Measurements from ENCODE around the gene DNAH3. TPM values are rescaled to one million over a fixed set of nuclear protein-coding genes. Genes with fewer than 3 reads are reported as not detected.

The DNAH3 gene
- total RNA-seq, 1 experiment from 2014 or later, result 0.24 TPM

DNA sequence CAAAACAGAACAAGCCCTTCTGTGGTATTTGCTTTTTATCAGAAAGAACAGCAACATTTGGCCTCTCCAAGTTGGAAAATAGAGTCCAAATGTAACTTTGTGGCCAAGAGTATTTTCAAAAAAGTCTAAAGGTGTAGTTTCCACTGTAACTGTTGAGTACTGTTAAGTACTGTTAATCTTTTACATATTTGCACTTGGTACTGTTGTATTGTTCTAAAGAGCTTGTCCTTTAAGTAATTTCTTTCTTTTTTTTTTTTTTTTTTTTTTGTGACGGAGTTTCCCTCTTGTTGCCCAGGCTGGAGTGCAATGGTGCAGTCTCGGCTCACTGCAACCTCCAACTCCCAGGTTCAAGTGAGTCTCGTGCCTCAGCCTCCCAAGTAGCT is 29.3 kb upstream of the DNAH3 start:
- H3K56ac ChIP-seq (ENCODE audit: insufficient read length, low read depth, low read length), result no peak overlapping the region

More for the DNA sequence above, 29.3 kb upstream of the DNAH3 start:
- Histone ChIP-seq H3K23ac (ENCODE audit: insufficient read length, low read depth, low read length) (no peak overlapping the region), H3K4me1 (ENCODE audit: insufficient read depth, low read length) (no peaks in the 10 kb centered on the region), H2AFZ (ENCODE audit: low read length) (no peak overlapping the region), H2BK12ac (ENCODE audit: insufficient read length, low read depth, low read length) (no peak overlapping the region), H4K8ac (replicated peaks; ENCODE audit: insufficient read length, low read depth, low read length) (no peak overlapping the region), H4K91ac (ENCODE audit: insufficient read length, low read depth, low read length) (no peak overlapping the region), H3K4ac (ENCODE audit: low read depth, low read length) (no peak overlapping the region), H3K18ac (ENCODE audit: insufficient read length, low read depth, low read length) (no peak overlapping the region), H3K79me1 (ENCODE audit: insufficient read depth, low read depth, low read length, poor library complexity, severe bottlenecking) (no peaks in the 10 kb centered on the region), H3K23me2 (ENCODE audit: insufficient read length, low read depth, low read length, poor library complexity, severe bottlenecking) (no peaks in the 10 kb centered on the region), H2AK5ac (ENCODE audit: insufficient read length, low read length) (no peak overlapping the region), H2BK5ac (ENCODE audit: insufficient read length, low read length) (no peak overlapping the region), H3K14ac (ENCODE audit: insufficient read depth, low read length) (no peak overlapping the region), H3T11ph (ENCODE audit: low read length) (no peak overlapping the region), H3K79me2 (ENCODE audit: insufficient read depth, low read length) (peaks cover 2% of the 10 kb centered on the region; the same call in 1 of the 2 replicates), H2BK20ac (ENCODE audit: low read depth, low read length, poor library complexity, severe bottlenecking) (no peak overlapping the region), H2BK15ac (ENCODE audit: low read depth, low read length) (no peak overlapping the region), H3K27ac (ENCODE audit: insufficient read length, low read depth, low read length) (no peak overlapping the region), H3K4me2 (ENCODE audit: insufficient read depth, insufficient read length, low read length) (no peak overlapping the region), H4K20me1 (ENCODE audit: control insufficient read depth, insufficient read depth, insufficient read length) (no peaks in the 10 kb centered on the region), H4K5ac (ENCODE audit: insufficient read length, low read depth, low read length) (no peak overlapping the region), H3K27me3 (ENCODE audit: insufficient read depth, low read length) (no peaks in the 10 kb centered on the region), H3K9me3 (ENCODE audit: control insufficient read depth, low read depth, low read length) (peaks cover 10% of the 10 kb centered on the region), H2BK120ac (ENCODE audit: low read depth, low read length, poor library complexity, severe bottlenecking) (no peak overlapping the region), H3K9ac (ENCODE audit: extremely low read depth, insufficient read length, low read length) (no peak overlapping the region)
- WGBS (ENCODE audit: extremely low coverage, insufficient read length, low lambda C conversion rate), result no CpG with 5 or more reads among the region's 3 CpGs
- no peak overlapping the region for H3K27ac Mint-ChIP-seq
- H3K4me1 Mint-ChIP-seq, result peaks cover 5 to 8% of the 10 kb centered on the region in 2 experiments; a peak in 3 of 4 replicates
- peaks cover 33 to 35% of the 10 kb centered on the region in 2 experiments for H3K9me3 Mint-ChIP-seq
- TF ChIP-seq, protein P1, sequence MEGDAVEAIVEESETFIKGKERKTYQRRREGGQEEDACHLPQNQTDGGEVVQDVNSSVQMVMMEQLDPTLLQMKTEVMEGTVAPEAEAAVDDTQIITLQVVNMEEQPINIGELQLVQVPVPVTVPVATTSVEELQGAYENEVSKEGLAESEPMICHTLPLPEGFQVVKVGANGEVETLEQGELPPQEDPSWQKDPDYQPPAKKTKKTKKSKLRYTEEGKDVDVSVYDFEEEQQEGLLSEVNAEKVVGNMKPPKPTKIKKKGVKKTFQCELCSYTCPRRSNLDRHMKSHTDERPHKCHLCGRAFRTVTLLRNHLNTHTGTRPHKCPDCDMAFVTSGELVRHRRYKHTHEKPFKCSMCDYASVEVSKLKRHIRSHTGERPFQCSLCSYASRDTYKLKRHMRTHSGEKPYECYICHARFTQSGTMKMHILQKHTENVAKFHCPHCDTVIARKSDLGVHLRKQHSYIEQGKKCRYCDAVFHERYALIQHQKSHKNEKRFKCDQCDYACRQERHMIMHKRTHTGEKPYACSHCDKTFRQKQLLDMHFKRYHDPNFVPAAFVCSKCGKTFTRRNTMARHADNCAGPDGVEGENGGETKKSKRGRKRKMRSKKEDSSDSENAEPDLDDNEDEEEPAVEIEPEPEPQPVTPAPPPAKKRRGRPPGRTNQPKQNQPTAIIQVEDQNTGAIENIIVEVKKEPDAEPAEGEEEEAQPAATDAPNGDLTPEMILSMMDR (conservative IDR thresholded peaks at IDR 0.05), result no peak
- no peak overlapping the region for H3K4me3 Mint-ChIP-seq
- no peak for DNase-seq
- H3K27me3 Mint-ChIP-seq (ENCODE audit: low read depth), result no peaks in the 10 kb centered on the region
- peaks cover 68 to 86% (median 78%) of the 10 kb centered on the region in 3 experiments for H3K36me3 Mint-ChIP-seq (ENCODE audit: insufficient read depth in 1 of 3, low read depth in 3 of 3)

Measured in H9 (cell line).